Measurements from ENCODE around the gene RASSF8.

DNA sequence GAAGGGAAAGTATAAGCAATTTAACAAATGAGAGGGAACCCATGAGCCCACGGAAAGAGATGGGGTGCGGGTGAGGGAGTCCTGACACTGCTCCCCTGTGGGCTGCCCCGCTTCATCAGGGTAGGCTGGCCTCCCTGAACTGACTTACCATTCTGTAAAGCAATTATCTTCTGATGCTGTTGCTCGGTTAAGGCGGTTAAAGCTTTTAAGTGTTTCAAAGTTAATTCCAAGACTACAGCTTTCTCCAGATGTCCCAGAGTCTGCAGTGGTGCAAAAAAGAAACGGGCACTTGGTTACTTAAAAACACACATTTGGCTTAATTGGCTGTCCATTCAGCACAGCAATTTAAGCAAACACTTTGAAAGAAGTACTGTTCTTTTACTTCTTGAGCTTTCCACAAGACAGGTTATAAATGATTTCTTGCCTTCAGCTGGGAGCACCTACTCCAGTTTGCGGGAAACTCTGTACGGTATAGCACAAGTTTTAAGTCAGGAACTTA is 165.0 kb downstream of the RASSF8 start:
- TF ChIP-seq, protein P1, sequence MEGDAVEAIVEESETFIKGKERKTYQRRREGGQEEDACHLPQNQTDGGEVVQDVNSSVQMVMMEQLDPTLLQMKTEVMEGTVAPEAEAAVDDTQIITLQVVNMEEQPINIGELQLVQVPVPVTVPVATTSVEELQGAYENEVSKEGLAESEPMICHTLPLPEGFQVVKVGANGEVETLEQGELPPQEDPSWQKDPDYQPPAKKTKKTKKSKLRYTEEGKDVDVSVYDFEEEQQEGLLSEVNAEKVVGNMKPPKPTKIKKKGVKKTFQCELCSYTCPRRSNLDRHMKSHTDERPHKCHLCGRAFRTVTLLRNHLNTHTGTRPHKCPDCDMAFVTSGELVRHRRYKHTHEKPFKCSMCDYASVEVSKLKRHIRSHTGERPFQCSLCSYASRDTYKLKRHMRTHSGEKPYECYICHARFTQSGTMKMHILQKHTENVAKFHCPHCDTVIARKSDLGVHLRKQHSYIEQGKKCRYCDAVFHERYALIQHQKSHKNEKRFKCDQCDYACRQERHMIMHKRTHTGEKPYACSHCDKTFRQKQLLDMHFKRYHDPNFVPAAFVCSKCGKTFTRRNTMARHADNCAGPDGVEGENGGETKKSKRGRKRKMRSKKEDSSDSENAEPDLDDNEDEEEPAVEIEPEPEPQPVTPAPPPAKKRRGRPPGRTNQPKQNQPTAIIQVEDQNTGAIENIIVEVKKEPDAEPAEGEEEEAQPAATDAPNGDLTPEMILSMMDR (IDR thresholded peaks at IDR 0.05): no peak
- TF ChIP-seq POLR2AphosphoS5 (IDR thresholded peaks at IDR 0.05): no peak
